ENCODE measurements around the gene SPARCL1. TPM values are rescaled to one million over a fixed set of nuclear protein-coding genes. Genes with fewer than 3 reads are reported as not detected.
"Not testable (repeated sequence)": the region's sequence is repeated elsewhere in the genome, so short reads cannot be mapped to it uniquely, and the experiment has no call there.

Gene SPARCL1
- polyA plus RNA-seq, 3 donors: not detected

DNA sequence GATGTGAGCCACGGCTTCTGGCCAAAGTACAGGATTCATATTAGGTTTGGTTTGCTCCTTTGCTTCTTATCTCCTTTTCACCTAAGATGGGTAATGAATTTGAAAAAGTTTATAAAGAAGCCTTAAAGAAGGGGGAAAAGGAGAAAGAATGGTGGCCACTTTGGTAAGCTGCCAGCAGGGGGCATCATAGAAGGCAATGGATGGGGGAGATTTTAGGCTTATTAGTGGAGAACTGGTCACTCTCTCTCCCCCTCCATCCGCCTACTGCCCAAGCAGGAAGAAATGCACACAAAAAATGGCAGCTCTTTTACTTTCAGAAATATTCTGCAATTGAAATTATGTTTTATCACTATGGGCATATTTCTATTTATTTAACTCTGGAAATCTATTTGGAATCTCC, 32.0 kb downstream of the SPARCL1 start:
- Mint-ChIP-seq H3K9me3 (peaks cover 0 to 3% (median 0%) of the 10 kb centered on the region in 7 donors), H3K27me3 (ENCODE audit: low read depth in 3 of 3) (peaks cover 2 to 6% (median 4%) of the 10 kb centered on the region in 3 donors), H3K36me3 (no peaks in the 10 kb centered on the region), H3K4me1 (peaks cover 3% of the 10 kb centered on the region), H3K27ac (no peak overlapping the region), H3K4me3 (no peak overlapping the region)
- no peak for DNase-seq
- H3K9me3 ChIP-seq (replicated peaks in 1 of 2; ENCODE audit: control insufficient read depth in 1 of 2, insufficient read depth in 1 of 2, low read length in 2 of 2): no peaks in the 10 kb centered on the region
- no peaks in the 10 kb centered on the region for H3K36me3 ChIP-seq (replicated peaks in 1 of 2; ENCODE audit: control insufficient read depth in 1 of 2, insufficient read depth in 2 of 2, low read length in 2 of 2)
- no peak overlapping the region for H3K4me3 ChIP-seq (replicated peaks in 1 of 3; ENCODE audit: low read depth in 2 of 3, low read length in 3 of 3)
- no peaks in the 10 kb centered on the region for H3K79me2 ChIP-seq (ENCODE audit: insufficient read depth, low read length)
- H3K4me1 ChIP-seq (ENCODE audit: control insufficient read depth in 1 of 2, insufficient read depth in 2 of 2, low read length in 2 of 2): no peaks in the 10 kb centered on the region
- no peak overlapping the region for H3K4me2 ChIP-seq (replicated peaks; ENCODE audit: extremely low read depth, low read length, poor library complexity, severe bottlenecking)
- H2AFZ ChIP-seq (ENCODE audit: insufficient read depth, low read depth, low read length, poor library complexity, severe bottlenecking): no peak overlapping the region
- WGBS (ENCODE audit: insufficient coverage): no CpG with 5 or more reads among the region's 2 CpGs
- no peak overlapping the region for H3K9ac ChIP-seq (ENCODE audit: insufficient read depth, low read length, poor library complexity, severe bottlenecking)
- intact Hi-C loops (cut with micrococcal nuclease): no loop called here
- TF ChIP-seq, protein P1, sequence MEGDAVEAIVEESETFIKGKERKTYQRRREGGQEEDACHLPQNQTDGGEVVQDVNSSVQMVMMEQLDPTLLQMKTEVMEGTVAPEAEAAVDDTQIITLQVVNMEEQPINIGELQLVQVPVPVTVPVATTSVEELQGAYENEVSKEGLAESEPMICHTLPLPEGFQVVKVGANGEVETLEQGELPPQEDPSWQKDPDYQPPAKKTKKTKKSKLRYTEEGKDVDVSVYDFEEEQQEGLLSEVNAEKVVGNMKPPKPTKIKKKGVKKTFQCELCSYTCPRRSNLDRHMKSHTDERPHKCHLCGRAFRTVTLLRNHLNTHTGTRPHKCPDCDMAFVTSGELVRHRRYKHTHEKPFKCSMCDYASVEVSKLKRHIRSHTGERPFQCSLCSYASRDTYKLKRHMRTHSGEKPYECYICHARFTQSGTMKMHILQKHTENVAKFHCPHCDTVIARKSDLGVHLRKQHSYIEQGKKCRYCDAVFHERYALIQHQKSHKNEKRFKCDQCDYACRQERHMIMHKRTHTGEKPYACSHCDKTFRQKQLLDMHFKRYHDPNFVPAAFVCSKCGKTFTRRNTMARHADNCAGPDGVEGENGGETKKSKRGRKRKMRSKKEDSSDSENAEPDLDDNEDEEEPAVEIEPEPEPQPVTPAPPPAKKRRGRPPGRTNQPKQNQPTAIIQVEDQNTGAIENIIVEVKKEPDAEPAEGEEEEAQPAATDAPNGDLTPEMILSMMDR (IDR thresholded peaks at IDR 0.05): peak; percentile 60
- H3K27ac ChIP-seq (ENCODE audit: low read depth in 1 of 2, low read length in 2 of 2): no peak overlapping the region
- H3K27me3 ChIP-seq (ENCODE audit: control insufficient read depth in 2 of 2, insufficient read depth in 2 of 2, low read length in 2 of 2): no peaks in the 10 kb centered on the region
- H4K20me1 ChIP-seq (ENCODE audit: insufficient read depth, low read length): no peaks in the 10 kb centered on the region

DNA sequence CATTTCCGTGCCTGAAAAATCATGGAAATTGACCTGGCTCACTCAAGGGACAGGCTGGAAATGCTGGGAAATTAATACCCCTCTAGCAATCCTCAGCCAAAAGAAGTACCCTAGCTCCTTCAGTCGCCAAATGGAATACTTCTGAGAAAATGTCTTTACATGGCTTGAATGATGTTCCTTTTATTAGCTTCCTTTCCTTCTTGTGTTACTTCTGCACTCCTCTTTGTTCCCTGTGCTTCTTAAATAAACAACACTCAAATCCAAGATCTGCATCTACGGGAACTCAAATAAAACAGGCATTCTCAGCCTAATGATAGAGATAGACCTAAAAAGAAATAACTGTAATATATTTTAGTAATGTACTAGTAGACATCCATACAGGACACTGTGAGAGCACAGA, 36.1 kb downstream of the SPARCL1 start:
- H3K27me3 ChIP-seq (ENCODE audit: control insufficient read depth in 2 of 2, insufficient read depth in 2 of 2, low read length in 2 of 2): no peaks in the 10 kb centered on the region
- intact Hi-C loops (cut with micrococcal nuclease): no loop called here
- Mint-ChIP-seq H3K4me3 (no peak overlapping the region), H3K27me3 (ENCODE audit: low read depth in 3 of 3) (peaks cover 0 to 3% (median 2%) of the 10 kb centered on the region in 3 donors), H3K27ac (no peak overlapping the region), H3K36me3 (no peaks in the 10 kb centered on the region), H3K4me1 (peaks cover 2% of the 10 kb centered on the region), H3K9me3 (peaks cover 3 to 10% (median 7%) of the 10 kb centered on the region in 7 donors)
- WGBS (ENCODE audit: insufficient coverage): 100% methylated on average over 1 of the region's 3 CpGs
- no peaks in the 10 kb centered on the region for H3K4me1 ChIP-seq (ENCODE audit: control insufficient read depth in 1 of 2, insufficient read depth in 2 of 2, low read length in 2 of 2)
- H3K36me3 ChIP-seq (replicated peaks in 1 of 2; ENCODE audit: control insufficient read depth in 1 of 2, insufficient read depth in 2 of 2, low read length in 2 of 2): no peaks in the 10 kb centered on the region
- H4K20me1 ChIP-seq (ENCODE audit: insufficient read depth, low read length): no peaks in the 10 kb centered on the region
- no peak overlapping the region for H3K4me3 ChIP-seq (replicated peaks in 1 of 3; ENCODE audit: low read depth in 2 of 3, low read length in 3 of 3)
- no peak for DNase-seq
- H3K9me3 ChIP-seq (replicated peaks in 1 of 2; ENCODE audit: control insufficient read depth in 1 of 2, insufficient read depth in 1 of 2, low read length in 2 of 2): peaks cover 0 to 13% of the 10 kb centered on the region in 2 donors
- H3K4me2 ChIP-seq (replicated peaks; ENCODE audit: extremely low read depth, low read length, poor library complexity, severe bottlenecking): no peak overlapping the region
- no peaks in the 10 kb centered on the region for H3K79me2 ChIP-seq (ENCODE audit: insufficient read depth, low read length)
- H2AFZ ChIP-seq (ENCODE audit: insufficient read depth, low read depth, low read length, poor library complexity, severe bottlenecking): no peak overlapping the region
- no peak overlapping the region for H3K9ac ChIP-seq (ENCODE audit: insufficient read depth, low read length, poor library complexity, severe bottlenecking)
- TF ChIP-seq, protein P1 (IDR thresholded peaks at IDR 0.05): no peak
- no peak overlapping the region for H3K27ac ChIP-seq (ENCODE audit: low read depth in 1 of 2, low read length in 2 of 2)

DNA sequence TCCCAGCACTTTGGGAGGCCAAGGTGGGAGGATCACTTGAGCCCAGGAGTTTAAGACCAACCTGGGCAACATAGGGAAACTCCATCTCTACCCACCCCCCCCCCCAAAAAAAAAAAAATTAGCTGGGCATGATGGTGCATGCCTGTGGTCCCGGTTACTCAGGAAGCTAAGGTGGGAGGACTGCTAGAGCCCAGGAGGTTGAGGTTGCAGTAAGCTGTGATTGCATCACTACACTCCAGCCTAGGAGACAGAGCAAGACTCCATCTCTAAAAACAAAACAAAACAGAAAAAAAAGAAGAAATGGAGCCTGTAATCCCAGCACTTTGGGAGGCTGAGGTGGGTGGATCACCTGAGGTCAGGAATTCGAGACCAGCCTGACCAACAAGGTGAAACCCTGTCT, 37.3 kb downstream of the SPARCL1 start:
- H3K79me2 ChIP-seq (ENCODE audit: insufficient read depth, low read length); H3K36me3 Mint-ChIP-seq; H3K4me3 Mint-ChIP-seq; H3K27ac Mint-ChIP-seq; H3K4me1 ChIP-seq (ENCODE audit: control insufficient read depth in 1 of 2, insufficient read depth in 2 of 2, low read length in 2 of 2); H2AFZ ChIP-seq (ENCODE audit: insufficient read depth, low read depth, low read length, poor library complexity, severe bottlenecking); H3K4me2 ChIP-seq (replicated peaks; ENCODE audit: extremely low read depth, low read length, poor library complexity, severe bottlenecking); DNase-seq; intact Hi-C loops (cut with micrococcal nuclease); H3K9ac ChIP-seq (ENCODE audit: insufficient read depth, low read length, poor library complexity, severe bottlenecking); H3K4me1 Mint-ChIP-seq; H3K27me3 ChIP-seq (ENCODE audit: control insufficient read depth in 2 of 2, insufficient read depth in 2 of 2, low read length in 2 of 2); H3K4me3 ChIP-seq (replicated peaks in 1 of 3; ENCODE audit: low read depth in 2 of 3, low read length in 3 of 3); H4K20me1 ChIP-seq (ENCODE audit: insufficient read depth, low read length); H3K36me3 ChIP-seq (replicated peaks in 1 of 2; ENCODE audit: control insufficient read depth in 1 of 2, insufficient read depth in 2 of 2, low read length in 2 of 2); H3K27ac ChIP-seq (ENCODE audit: low read depth in 1 of 2, low read length in 2 of 2); H3K27me3 Mint-ChIP-seq (ENCODE audit: low read depth in 3 of 3): not testable (repeated sequence)
- peaks cover 5 to 14% (median 10%) of the 10 kb centered on the region in 7 donors for H3K9me3 Mint-ChIP-seq
- no CpG with 5 or more reads among the region's 2 CpGs for WGBS (ENCODE audit: insufficient coverage)
- peaks cover 0 to 14% of the 10 kb centered on the region in 2 donors for H3K9me3 ChIP-seq (replicated peaks in 1 of 2; ENCODE audit: control insufficient read depth in 1 of 2, insufficient read depth in 1 of 2, low read length in 2 of 2)

Data from CD14-positive monocyte (primary cell).